Measurements from ENCODE around the gene ZNF292. TPM values are rescaled to one million over a fixed set of nuclear protein-coding genes. Genes with fewer than 3 reads are reported as not detected.

ZNF292 gene
- total and polyA plus RNA-seq, 3 donors from 2014 or later = 3.6 to 58.8 (median 53.2) TPM

DNA sequence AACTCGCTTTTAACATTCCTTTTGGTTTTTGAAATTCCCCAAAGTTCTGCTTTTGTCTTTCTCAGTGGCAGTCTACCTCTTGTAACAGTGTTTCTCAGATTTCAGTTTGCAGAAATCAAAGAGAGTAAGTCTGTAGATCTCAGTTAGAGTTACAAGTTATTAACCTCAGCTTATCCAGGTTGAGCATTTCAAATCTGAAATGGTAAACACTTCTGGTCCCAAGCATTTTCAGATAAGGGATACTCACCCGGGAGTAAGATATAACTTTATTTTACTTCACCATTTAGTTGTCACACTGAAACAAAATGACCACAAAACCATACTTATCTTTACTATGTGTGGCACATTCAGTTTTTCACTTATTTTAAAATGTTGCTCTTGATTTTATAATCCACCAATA is 9.8 kb downstream of the ZNF292 start:
- no peak for DNase-seq
- no peak overlapping the region for H3K27ac ChIP-seq
- H3K27me3 ChIP-seq = no peaks in the 10 kb centered on the region
- H3K4me3 ChIP-seq = no peak overlapping the region
- no peaks in the 10 kb centered on the region for H3K36me3 ChIP-seq (ENCODE audit: low read depth, missing control alignments)
- TF ChIP-seq POLR2A (IDR thresholded peaks at IDR 0.05) (no peak), CTCF (IDR thresholded peaks at IDR 0.05) (no peak)
- no peaks in the 10 kb centered on the region for H3K9me3 ChIP-seq
- peaks cover 17% of the 10 kb centered on the region for H3K4me1 ChIP-seq
- WGBS, 2 donors = 61 to 74% methylated on average over 2 of the region's 2 CpGs
- intact Hi-C loops (cut with DNase I; ENCODE audit: low total_unique reads) = no loop called here

GRCh38 chr6:87171938-87172633 is 16.7 kb downstream of the ZNF292 start:
- WGBS, 2 donors = 80 to 88% methylated on average over 2 of the region's 2 CpGs
- H3K36me3 ChIP-seq (ENCODE audit: low read depth, missing control alignments) = no peaks in the 10 kb centered on the region
- TF ChIP-seq POLR2A (IDR thresholded peaks at IDR 0.05) (no peak), CTCF (IDR thresholded peaks at IDR 0.05) (no peak)
- intact Hi-C loops (cut with DNase I; ENCODE audit: low total_unique reads) = no loop called here
- H3K4me1 ChIP-seq = peaks cover 22% of the 10 kb centered on the region
- peak overlapping the region in 1 of 2 donors; percentile 34 for H3K27ac ChIP-seq
- no peaks in the 10 kb centered on the region for H3K27me3 ChIP-seq
- no peaks in the 10 kb centered on the region for H3K9me3 ChIP-seq
- H3K4me3 ChIP-seq = no peak overlapping the region
- DNase-seq = no peak

- H3K9me3 ChIP-seq = no peaks in the 10 kb centered on the region
- TF ChIP-seq POLR2A (IDR thresholded peaks at IDR 0.05) = no peak
- no peak for TF ChIP-seq CTCF (IDR thresholded peaks at IDR 0.05)
- intact Hi-C loops (cut with DNase I; ENCODE audit: low total_unique reads) = no loop called here
- H3K27me3 ChIP-seq = no peaks in the 10 kb centered on the region
- H3K4me3 ChIP-seq = no peak overlapping the region
- H3K36me3 ChIP-seq (ENCODE audit: low read depth, missing control alignments) = no peaks in the 10 kb centered on the region
- peak overlapping the region in 1 of 2 donors; percentile 36 for H3K27ac ChIP-seq
- WGBS, 2 donors = 34 to 55% methylated on average over 3 of the region's 3 CpGs
- H3K4me1 ChIP-seq = peaks cover 22% of the 10 kb centered on the region
- DNase-seq = no peak
Observed at GRCh38 chr6:87174078-87174579, 18.8 kb downstream of the ZNF292 start.

DNA sequence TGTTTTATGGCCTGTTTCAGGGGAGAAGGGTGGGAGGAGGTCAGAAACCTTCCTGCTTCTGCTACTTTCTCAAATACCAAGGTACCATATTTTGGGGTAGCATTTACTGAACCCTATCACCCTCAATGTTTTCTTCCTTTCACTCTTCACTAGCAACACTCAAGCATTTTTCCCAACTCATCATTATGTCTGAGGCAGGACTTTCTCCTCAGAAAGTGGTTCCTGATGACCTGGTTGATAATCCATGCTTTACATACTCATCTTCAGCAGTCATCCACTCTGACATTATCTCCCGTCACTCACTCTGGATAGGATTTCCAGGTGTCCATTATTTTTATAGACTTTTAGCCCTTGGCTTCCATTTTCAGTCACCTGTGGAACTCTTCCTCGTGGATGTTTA is 21.1 kb downstream of the ZNF292 start:
- H3K27me3 ChIP-seq = no peaks in the 10 kb centered on the region
- H3K36me3 ChIP-seq (ENCODE audit: low read depth, missing control alignments) = no peaks in the 10 kb centered on the region
- H3K4me1 ChIP-seq = peaks cover 19% of the 10 kb centered on the region

More for the DNA sequence above, 21.1 kb downstream of the ZNF292 start:
- Histone ChIP-seq H3K27ac (no peak overlapping the region), H3K4me3 (no peak overlapping the region), H3K9me3 (no peaks in the 10 kb centered on the region)
- WGBS, 2 donors = 97 to 100% methylated on average over 2 of the region's 2 CpGs
- TF ChIP-seq CTCF (IDR thresholded peaks at IDR 0.05) (no peak), POLR2A (IDR thresholded peaks at IDR 0.05) (no peak)
- no peak for DNase-seq
- intact Hi-C loops (cut with DNase I; ENCODE audit: low total_unique reads) = no loop called here

Measured in testis (tissue), 3 donors.